HepG2 (cell line): ENCODE data around the gene MYH7B. TPM values are rescaled to one million over a fixed set of nuclear protein-coding genes. Genes with fewer than 3 reads are reported as not detected.

Experiments used
- ARHGAP35 ChIP-seq: sonication (generic); formaldehyde crosslinking; IDR thresholded peaks from 2 replicates; pipeline ENCODE4 v1.9.0; 2022; ENCODE audit warnings: mild to moderate bottlenecking, inconsistent platforms, moderate library complexity, missing genetic modification reagents, borderline replicate concordance
- ATF4 ChIP-seq, 2 experiments: fragments of 450-650 bp in 1 of 2; sonication (generic) in 1 of 2; formaldehyde crosslinking; IDR thresholded peaks; 2 replicates each; pipeline versions ENCODE4 v1.5.0 to v1.8.0; 2020 to 2022; ENCODE audit warnings: mild to moderate bottlenecking in 1 of 2, missing genetic modification reagents in 1 of 2
- CEBPB ChIP-seq: IDR thresholded peaks from 2 replicates; pipeline ENCODE4 v1.6.1; 2011; ENCODE audit warnings: low read depth, low read length, improper control_type of control experiment, borderline replicate concordance
- CREM ChIP-seq, 2 experiments: sonication (generic) in 1 of 2; formaldehyde crosslinking in 1 of 2; IDR thresholded peaks; 2 replicates each; pipeline versions ENCODE4 v1.4.0 to v1.6.1; 2016 to 2020; ENCODE audit warnings: antibody characterized with exemption in 1 of 2, mild to moderate bottlenecking in 1 of 2, missing genetic modification reagents in 1 of 2
- EHMT2 ChIP-seq: fragments of 200-600 bp; sonication (generic); IDR thresholded peaks from 2 replicates; pipeline ENCODE4 v1.7.0; 2017; ENCODE audit warnings: antibody characterized with exemption, low read depth, low read length, borderline replicate concordance
- FLYWCH1 ChIP-seq: sonication (generic); formaldehyde crosslinking; IDR thresholded peaks from 2 replicates; pipeline ENCODE4 v1.8.1; 2023; ENCODE audit warnings: mild to moderate bottlenecking, missing genetic modification reagents
- FOXC1 ChIP-seq: sonication (generic); formaldehyde crosslinking; IDR thresholded peaks from 2 replicates; pipeline ENCODE4 v1.8.0; 2022; ENCODE audit warnings: mild to moderate bottlenecking, missing genetic modification reagents, borderline replicate concordance
- HOXA7 ChIP-seq: sonication (generic); formaldehyde crosslinking; IDR thresholded peaks from 2 replicates; pipeline ENCODE4 v1.8.1; 2022; ENCODE audit warnings: mild to moderate bottlenecking, missing genetic modification reagents, moderate library complexity
- KDM1A ChIP-seq: IDR thresholded peaks from 2 replicates; pipeline ENCODE4 v1.6.1; 2016; ENCODE audit warnings: missing compliant biosample characterization
- KDM6A ChIP-seq: IDR thresholded peaks from 2 replicates; pipeline ENCODE4 v1.6.1; 2016; ENCODE audit warnings: low read depth
- LBX2 ChIP-seq: sonication (generic); formaldehyde crosslinking; IDR thresholded peaks from 2 replicates; pipeline ENCODE4 v1.5.0; 2020; ENCODE audit warnings: missing genetic modification reagents, mild to moderate bottlenecking, borderline replicate concordance
- MEIS2 ChIP-seq: sonication (generic); formaldehyde crosslinking; IDR thresholded peaks from 2 replicates; pipeline ENCODE4 v1.9.0; 2021; ENCODE audit warnings: mild to moderate bottlenecking, missing genetic modification reagents
- RORA ChIP-seq: sonication (generic); formaldehyde crosslinking; IDR thresholded peaks from 2 replicates; pipeline ENCODE4 v1.5.0; 2020; ENCODE audit warnings: mild to moderate bottlenecking, missing genetic modification reagents, moderate library complexity
- SNAI1 ChIP-seq: sonication (generic); formaldehyde crosslinking; IDR thresholded peaks from 2 replicates; pipeline ENCODE4 v1.5.0; 2020; ENCODE audit warnings: mild to moderate bottlenecking, missing genetic modification reagents, borderline replicate concordance
- TBL1XR1 ChIP-seq: fragments of 150-350 bp; IDR thresholded peaks from 2 replicates; pipeline ENCODE4 v1.6.1; 2014; ENCODE audit warnings: borderline replicate concordance, low read length; ENCODE audit not compliant: partially characterized antibody
- TOE1 ChIP-seq: sonication (generic); formaldehyde crosslinking; IDR thresholded peaks from 2 replicates; pipeline ENCODE4 v1.4.0; 2020; ENCODE audit warnings: mild to moderate bottlenecking, missing genetic modification reagents
- YEATS4 ChIP-seq: sonication (generic); formaldehyde crosslinking; IDR thresholded peaks from 2 replicates; pipeline ENCODE4 v1.4.0; 2020; ENCODE audit warnings: missing genetic modification reagents, borderline replicate concordance
- ZNF264 ChIP-seq: sonication (generic); formaldehyde crosslinking; IDR thresholded peaks from 2 replicates; pipeline ENCODE4 v1.4.0; 2020; ENCODE audit warnings: missing genetic modification reagents
- ZNF33B ChIP-seq: sonication (generic); formaldehyde crosslinking; IDR thresholded peaks from 2 replicates; pipeline ENCODE4 v1.5.1; 2020; ENCODE audit warnings: mild to moderate bottlenecking, missing genetic modification reagents
- ZNF441 ChIP-seq: sonication (generic); formaldehyde crosslinking; IDR thresholded peaks from 2 replicates; pipeline ENCODE4 v1.7.0; 2021; ENCODE audit warnings: missing genetic modification reagents, borderline replicate concordance
- ZNF567 ChIP-seq: sonication (generic); formaldehyde crosslinking; IDR thresholded peaks from 2 replicates; pipeline ENCODE4 v1.8.1; 2023; ENCODE audit warnings: mild to moderate bottlenecking, missing genetic modification reagents, borderline replicate concordance
- ZNF790 ChIP-seq: sonication (generic); formaldehyde crosslinking; IDR thresholded peaks from 2 replicates; pipeline ENCODE4 v1.8.0; 2022; ENCODE audit warnings: missing genetic modification reagents, mild to moderate bottlenecking, borderline replicate concordance
- polyA plus RNA-seq, 8 experiments: library from polyadenylated mRNA; depleted of rRNA in 3 of 8; stranded (reverse) in 7 of 8; unstranded in 1 of 8; fragments of >200 nt; fragmentation: Illumina TruSeq in 4 of 8; extraction: Trizol in 4 of 8; gene quantifications; 2 replicates each; pipeline versions ENCODE4 v1.2.1 to v1.2.3, GENCODE V29; 2011 to 2016; ENCODE audit warnings: low read depth in 4 of 8, missing spikeins in 1 of 8, mixed read lengths in 1 of 8; ENCODE audit not compliant: insufficient read depth in 1 of 8
- total RNA-seq, 5 experiments: library from RNA; depleted of rRNA; stranded (reverse); fragments of >200 nt; fragmentation: Illumina TruSeq; extraction: Trizol; gene quantifications; 2 replicates each; pipeline ENCODE4 v1.2.3, GENCODE V29; 2016; ENCODE audit warnings: low read depth in 1 of 5
- TF ChIP-seq, protein P1 (sequence below): IDR thresholded peaks from 2 replicates; pipeline ENCODE4 v1.6.1; 2016
- TF ChIP-seq, protein P2 (sequence below): sonication (generic); formaldehyde crosslinking; IDR thresholded peaks from 2 replicates; pipeline ENCODE4 v1.8.1; 2022; ENCODE audit warnings: low read depth, mild to moderate bottlenecking, missing genetic modification reagents

Gene MYH7B
- total and polyA plus RNA-seq, 2 of the 13 experiments (the other 11 are each of a cell fraction or from before 2014, with no cell fraction given) = 0.05 to 0.20 TPM

- 0 out of 2 replicates have a peak, but pooled peaks have one; percentile 38 for TF ChIP-seq HOXA7 (CRISPR knock-in tag)
- TF ChIP-seq RORA (CRISPR knock-in tag) = no peak
- no peak for TF ChIP-seq MEIS2 (CRISPR knock-in tag)
- TF ChIP-seq FOXC1 = peak; percentile 99
- no peak for TF ChIP-seq EHMT2
- peak; percentile 98 for TF ChIP-seq SNAI1 (CRISPR knock-in tag)
- TF ChIP-seq FLYWCH1 = 0 out of 2 replicates have a peak, but pooled peaks have one; percentile 3
- TF ChIP-seq YEATS4 = peak; percentile 84; the same call in 1 of the 2 replicates
- TF ChIP-seq TOE1 (CRISPR knock-in tag) = no peak
- peak; percentile 91 for TF ChIP-seq ZNF441 (CRISPR knock-in tag)
- TF ChIP-seq ZNF567 (CRISPR knock-in tag) = peak; percentile 97
- peak; percentile 86; the same call in 1 of the 2 replicates for TF ChIP-seq KDM1A (CRISPR knock-in tag)
- TF ChIP-seq, protein P1, sequence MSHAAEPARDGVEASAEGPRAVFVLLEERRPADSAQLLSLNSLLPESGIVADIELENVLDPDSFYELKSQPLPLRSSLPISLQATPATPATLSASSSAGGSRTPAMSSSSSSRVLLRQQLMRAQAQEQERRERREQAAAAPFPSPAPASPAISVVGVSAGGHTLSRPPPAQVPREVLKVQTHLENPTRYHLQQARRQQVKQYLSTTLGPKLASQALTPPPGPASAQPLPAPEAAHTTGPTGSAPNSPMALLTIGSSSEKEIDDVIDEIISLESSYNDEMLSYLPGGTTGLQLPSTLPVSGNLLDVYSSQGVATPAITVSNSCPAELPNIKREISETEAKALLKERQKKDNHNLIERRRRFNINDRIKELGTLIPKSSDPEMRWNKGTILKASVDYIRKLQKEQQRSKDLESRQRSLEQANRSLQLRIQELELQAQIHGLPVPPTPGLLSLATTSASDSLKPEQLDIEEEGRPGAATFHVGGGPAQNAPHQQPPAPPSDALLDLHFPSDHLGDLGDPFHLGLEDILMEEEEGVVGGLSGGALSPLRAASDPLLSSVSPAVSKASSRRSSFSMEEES = peak; percentile 88
- TF ChIP-seq CREM (IDR thresholded peaks at IDR 0.05) = 0 out of 2 replicates have a peak, but pooled peaks have one; percentile 69
- no peak for TF ChIP-seq CREM (CRISPR knock-in tag; IDR thresholded peaks at IDR 0.05)
- peak; percentile 87; the same call in 1 of the 2 replicates for TF ChIP-seq ZNF790 (CRISPR knock-in tag)
- TF ChIP-seq TBL1XR1 = no peak
- peak; percentile 92 for TF ChIP-seq ZNF264
- TF ChIP-seq CEBPB = no peak
- peak; percentile 98 for TF ChIP-seq ARHGAP35
- TF ChIP-seq ATF4 (CRISPR knock-in tag; IDR thresholded peaks at IDR 0.05) = peak in 1 of 2 experiments; percentile 73; a peak in 1 of 4 replicates
- TF ChIP-seq KDM6A (CRISPR knock-in tag) = peak; percentile 75; the same call in 1 of the 2 replicates
- TF ChIP-seq, protein P2, sequence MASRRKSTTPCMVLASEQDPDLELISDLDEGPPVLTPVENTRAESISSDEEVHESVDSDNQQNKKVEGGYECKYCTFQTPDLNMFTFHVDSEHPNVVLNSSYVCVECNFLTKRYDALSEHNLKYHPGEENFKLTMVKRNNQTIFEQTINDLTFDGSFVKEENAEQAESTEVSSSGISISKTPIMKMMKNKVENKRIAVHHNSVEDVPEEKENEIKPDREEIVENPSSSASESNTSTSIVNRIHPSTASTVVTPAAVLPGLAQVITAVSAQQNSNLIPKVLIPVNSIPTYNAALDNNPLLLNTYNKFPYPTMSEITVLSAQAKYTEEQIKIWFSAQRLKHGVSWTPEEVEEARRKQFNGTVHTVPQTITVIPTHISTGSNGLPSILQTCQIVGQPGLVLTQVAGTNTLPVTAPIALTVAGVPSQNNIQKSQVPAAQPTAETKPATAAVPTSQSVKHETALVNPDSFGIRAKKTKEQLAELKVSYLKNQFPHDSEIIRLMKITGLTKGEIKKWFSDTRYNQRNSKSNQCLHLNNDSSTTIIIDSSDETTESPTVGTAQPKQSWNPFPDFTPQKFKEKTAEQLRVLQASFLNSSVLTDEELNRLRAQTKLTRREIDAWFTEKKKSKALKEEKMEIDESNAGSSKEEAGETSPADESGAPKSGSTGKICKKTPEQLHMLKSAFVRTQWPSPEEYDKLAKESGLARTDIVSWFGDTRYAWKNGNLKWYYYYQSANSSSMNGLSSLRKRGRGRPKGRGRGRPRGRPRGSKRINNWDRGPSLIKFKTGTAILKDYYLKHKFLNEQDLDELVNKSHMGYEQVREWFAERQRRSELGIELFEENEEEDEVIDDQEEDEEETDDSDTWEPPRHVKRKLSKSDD (CRISPR knock-in tag) = peak; percentile 94
- peak; percentile 98 for TF ChIP-seq ZNF33B (CRISPR knock-in tag)
- TF ChIP-seq LBX2 (CRISPR knock-in tag) = no peak; the same call in 1 of the 2 replicates
Measured at GRCh38 chr20:34955231-34956040, at the start of gene MYH7B, which contains the start of gene GSS (continued).
